HG02610 (cell line): ENCODE data around the gene OR6B1.
"Not testable (repeated sequence)": the region's sequence is repeated elsewhere in the genome, so short reads cannot be mapped to it uniquely, and the experiment has no call there.

Source experiments
- ATAC-seq: cut with Tn5 transposase; IDR thresholded peaks from one replicate; pipeline ENCODE4 v1.9.1; 2021; ENCODE audit warnings: mild to moderate bottlenecking, moderate library complexity; ENCODE audit not compliant: unreplicated experiment

Gene OR6B1

DNA sequence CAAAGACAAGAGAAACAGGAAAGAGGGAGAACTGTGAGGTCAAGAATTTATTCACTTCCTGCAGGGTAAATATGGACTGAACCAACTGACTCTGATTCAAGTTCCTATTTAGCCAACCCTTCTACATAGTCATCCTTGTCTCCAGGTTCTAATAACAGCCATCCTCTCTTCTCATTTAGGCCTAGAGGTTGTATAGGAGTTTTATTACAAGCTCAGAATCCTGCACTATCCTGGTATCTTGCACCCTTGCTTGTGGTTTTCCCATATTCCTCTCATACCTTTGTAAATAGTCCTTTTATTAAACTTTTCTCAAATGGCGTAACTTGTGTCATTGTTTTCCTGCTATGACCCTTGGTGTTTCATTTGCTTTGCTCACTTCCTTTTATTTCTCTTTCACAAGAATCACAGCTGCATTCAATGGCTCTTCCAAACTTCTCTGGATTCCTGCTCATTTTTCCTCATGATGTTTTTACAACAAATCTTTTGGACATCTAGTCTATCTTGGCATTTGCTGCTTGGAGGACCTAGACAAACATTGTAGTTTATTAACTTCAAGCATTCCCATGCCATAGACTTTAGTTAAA lies 36.3 kb downstream of the OR6B1 start:
- ATAC-seq: no peak

DNA sequence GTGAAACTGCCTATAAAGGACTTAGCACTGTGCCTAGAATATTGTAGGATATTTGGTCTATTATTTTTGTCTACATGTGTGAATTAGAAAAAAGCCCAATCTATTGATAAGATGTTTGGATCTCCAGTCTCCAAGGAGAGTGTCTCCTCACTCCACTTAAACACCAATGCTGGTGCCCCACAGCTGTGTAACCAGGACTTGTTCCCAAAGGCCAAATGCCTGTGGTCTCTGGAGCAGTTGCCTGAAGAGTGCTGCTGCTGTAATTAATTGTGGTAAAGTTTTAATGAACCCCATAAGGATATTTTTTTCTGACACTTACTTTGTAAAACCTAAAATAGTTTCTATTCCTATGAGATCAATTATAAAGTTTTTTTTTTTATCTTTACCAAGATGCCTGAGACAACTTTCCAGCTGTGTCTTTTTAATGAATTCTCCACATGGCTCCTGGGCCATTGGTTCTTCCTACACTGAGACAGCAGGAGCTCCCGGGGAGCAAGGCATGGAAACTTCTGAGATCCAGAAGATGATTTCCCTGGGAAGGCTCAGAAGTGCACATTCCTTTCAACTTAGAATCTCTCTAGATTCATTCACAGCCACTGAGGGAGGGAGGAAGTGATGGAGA lies 37.4 kb downstream of the OR6B1 start:
- ATAC-seq: no peak

DNA sequence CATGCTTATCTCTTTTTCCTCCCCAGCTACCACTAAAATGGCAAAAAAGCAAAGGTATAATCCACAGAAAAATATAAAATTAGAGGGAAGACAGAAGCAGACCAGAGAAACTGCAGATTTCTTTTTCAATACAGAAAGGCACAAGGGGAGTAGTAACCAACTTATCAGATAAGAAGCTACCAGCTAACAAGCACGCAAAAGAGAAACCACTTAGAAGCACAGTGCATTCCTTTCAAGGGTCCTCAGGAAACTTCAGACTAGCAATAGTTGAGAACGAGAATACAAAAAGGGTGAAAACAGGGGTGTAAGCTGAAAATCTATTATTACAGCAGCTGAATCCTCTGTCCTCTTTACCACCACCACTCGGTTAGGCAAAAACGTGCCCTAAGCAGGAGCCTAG lies 38.8 kb downstream of the OR6B1 start:
- no peak for ATAC-seq

DNA sequence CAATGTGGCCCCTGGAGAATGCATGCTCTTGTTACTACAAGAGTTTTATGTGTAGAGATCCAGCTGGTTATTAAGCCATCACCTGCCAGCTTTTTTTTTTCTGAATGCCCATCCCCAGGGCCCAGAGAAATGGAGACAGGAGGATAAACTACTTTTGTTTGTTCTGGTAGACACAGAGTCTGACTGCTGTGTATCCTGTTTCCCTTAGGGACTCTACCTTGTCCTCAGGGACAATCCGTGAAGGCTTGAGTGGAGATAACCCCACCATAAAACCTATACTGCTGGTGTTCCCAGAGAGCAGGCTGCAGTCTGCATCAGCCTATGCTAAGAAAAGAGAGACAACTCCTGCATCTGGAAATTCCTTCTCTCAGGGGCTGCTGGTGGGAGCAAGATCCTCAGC lies 48.5 kb downstream of the OR6B1 start, which contains the start of gene OR2A5:
Gene OR2A5, plus strand, starts transcription at position 301 of the 400 bp plus-strand sequence. CDS start 1,454 bp downstream, outside the sequence.
- ATAC-seq: no peak

DNA sequence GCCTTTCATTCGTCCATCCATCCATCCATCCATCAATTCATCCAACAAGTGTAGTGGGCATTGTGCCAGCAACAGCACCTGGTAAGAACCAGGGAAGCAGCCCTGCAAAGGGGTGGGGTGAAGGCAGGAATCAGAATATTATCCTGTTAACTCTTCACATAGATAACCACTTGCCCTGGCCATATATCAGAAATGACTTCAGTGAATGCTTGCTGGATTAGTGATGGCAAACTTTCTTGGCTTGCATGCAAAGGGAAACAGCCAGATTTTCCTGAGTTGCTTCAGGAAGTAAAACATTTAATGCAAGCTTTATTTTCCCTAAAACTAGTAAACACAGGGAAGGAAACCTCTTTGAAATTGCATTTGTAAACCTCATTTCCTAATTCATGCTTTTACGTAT lies 49.4 kb downstream of the OR6B1 start:
- ATAC-seq: no peak

DNA sequence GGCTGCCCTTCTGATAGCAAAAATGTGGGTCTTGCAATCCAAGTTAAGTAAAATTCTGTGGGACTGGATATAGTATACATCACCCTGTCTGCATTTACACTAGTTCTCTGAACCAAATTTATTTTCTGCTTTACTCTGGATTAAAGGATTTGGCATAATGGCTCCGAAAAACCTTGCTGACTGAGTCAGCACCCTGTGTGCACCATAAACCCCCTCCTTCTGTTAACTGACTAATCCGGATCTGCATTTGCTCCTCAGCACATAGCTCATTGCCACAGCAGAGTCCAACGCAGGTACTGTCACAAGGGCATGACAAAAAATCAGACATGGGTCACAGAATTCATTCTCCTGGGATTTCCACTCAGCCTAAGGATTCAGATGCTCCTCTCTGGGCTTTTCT lies 50.0 kb downstream of the OR6B1 start:
- ATAC-seq: no peak

DNA sequence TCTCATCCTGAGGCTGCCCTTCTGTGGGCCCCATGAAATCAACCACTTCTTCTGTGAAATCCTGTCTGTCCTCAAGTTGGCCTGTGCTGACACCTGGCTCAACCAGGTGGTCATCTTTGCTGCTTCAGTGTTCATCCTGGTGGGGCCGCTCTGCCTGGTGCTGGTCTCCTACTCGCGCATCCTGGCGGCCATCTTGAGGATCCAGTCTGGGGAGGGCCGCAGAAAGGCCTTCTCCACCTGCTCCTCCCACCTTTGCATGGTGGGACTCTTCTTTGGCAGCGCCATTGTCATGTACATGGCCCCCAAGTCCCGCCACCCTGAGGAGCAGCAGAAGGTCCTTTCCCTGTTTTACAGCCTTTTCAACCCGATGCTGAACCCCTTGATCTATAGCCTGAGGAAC lies 50.8 kb downstream of the OR6B1 start:
- not testable (repeated sequence) for ATAC-seq

DNA sequence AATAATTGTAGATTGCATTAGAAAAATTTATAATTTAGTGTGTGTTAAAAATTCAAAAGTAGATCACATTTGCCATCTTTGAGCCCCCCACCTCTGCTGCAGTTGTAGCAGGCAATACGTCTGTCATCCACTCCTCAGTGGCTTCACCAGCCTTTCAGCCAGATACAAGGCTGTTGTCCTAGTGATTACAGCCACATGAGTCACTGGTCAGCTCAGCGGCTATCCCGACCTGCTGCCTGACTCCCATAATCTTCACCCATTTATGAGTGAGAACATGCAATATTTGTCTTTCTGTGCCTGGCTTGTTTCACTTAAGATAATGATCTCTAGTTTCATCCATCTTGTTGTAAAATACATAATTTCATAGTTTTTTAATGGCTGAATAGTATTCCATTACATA lies 57.8 kb downstream of the OR6B1 start:
- ATAC-seq: no peak
